ENCODE results near the gene CEP89.

- TF ChIP-seq CTCF (IDR thresholded peaks at IDR 0.05; ENCODE audit: borderline replicate concordance, extremely low read depth, low read length, poor library complexity, severe bottlenecking) (peak; percentile 76), EZH2 (IDR thresholded peaks at IDR 0.05; ENCODE audit: borderline replicate concordance, low read depth, low read length, severe bottlenecking) (no peak)
Observed at GRCh38 chr19:32976223-32976805, 4.6 kb upstream of the CEP89 start.

Measured in DND-41 (cell line).